ENCODE results near the gene RXRA. TPM values are rescaled to one million over a fixed set of nuclear protein-coding genes. Genes with fewer than 3 reads are reported as not detected.
A peak's percentile ranks its signal among the peaks of the same experiment; 100 is the strongest.

Gene RXRA
- total RNA-seq, 2 donors from 2014 or later = 68.2 to 72.0 TPM

DNA sequence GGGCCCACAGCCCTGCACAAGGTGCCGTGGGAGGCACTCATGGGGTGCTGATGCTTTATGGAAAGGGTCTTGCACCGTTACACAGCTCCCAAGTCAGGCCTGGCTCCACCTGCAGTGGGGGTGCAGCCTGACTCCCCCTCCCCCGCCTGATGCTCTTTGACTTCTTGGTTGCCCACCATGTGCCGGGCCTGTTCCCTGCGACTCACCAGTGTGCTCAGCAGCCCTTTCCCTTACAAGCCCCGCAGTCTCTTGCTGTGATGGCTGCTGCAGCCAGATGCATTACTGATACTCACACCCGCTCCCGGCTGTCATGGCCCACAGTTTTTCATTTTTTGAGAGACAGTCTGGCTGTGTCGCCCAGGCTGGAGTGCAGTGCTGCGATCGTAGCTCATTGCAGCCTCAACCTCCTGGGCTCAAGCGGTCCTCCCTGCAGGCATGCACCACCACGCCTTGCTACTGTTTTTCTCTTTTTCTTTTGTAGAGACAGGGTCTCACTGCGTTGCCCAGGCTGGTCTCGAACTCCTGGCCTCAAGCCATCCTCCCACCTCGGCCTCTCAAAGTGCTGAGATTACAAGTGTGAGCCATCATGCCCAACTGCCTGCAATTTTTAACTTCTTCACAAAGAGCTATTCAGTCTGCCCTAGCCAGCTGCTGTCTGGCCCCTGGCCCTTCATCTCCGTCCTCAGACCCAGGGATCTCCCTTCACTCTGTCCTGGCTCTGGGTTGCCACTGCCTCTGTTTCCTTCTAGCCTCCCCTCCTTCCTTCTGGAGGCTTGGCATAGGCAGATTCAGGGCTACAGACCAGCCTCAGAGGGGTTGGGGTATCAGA, 109.5 kb downstream of the RXRA start:
- Histone ChIP-seq H3K27me3 (no peaks in the 10 kb centered on the region), H3K9ac (ENCODE audit: low read depth in 2 of 2, low read length in 2 of 2) (peak overlapping the region in 1 of 2 donors; percentile 27), H3K4me3 (no peak overlapping the region), H3K36me3 (no peaks in the 10 kb centered on the region), H3K9me3 (no peaks in the 10 kb centered on the region), H3K27ac (peak overlapping the region; percentile 66), H3K4me1 (peaks cover 12% of the 10 kb centered on the region)
- DNase-seq = no peak
- intact Hi-C loops (cut with DNase I) = no loop called here
- no peak for TF ChIP-seq CTCF (IDR thresholded peaks at IDR 0.05)

DNA sequence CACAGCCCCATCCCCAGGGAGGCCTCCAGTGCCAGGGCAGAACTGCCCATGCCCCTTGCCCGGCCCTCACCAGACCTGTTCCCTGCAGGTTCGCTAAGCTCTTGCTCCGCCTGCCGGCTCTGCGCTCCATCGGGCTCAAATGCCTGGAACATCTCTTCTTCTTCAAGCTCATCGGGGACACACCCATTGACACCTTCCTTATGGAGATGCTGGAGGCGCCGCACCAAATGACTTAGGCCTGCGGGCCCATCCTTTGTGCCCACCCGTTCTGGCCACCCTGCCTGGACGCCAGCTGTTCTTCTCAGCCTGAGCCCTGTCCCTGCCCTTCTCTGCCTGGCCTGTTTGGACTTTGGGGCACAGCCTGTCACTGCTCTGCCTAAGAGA, 110.1 kb downstream of the RXRA start:
- H3K36me3 ChIP-seq = no peaks in the 10 kb centered on the region
- H3K9me3 ChIP-seq = no peaks in the 10 kb centered on the region
- intact Hi-C loops (cut with DNase I) = no loop called here
- DNase-seq = no peak
- no peak for TF ChIP-seq CTCF (IDR thresholded peaks at IDR 0.05)
- H3K27ac ChIP-seq = no peak overlapping the region
- H3K4me1 ChIP-seq = peaks cover 12% of the 10 kb centered on the region
- H3K27me3 ChIP-seq = no peaks in the 10 kb centered on the region
- H3K9ac ChIP-seq (ENCODE audit: low read depth in 2 of 2, low read length in 2 of 2) = peak overlapping the region in 1 of 2 donors; percentile 27
- no peak overlapping the region for H3K4me3 ChIP-seq

DNA sequence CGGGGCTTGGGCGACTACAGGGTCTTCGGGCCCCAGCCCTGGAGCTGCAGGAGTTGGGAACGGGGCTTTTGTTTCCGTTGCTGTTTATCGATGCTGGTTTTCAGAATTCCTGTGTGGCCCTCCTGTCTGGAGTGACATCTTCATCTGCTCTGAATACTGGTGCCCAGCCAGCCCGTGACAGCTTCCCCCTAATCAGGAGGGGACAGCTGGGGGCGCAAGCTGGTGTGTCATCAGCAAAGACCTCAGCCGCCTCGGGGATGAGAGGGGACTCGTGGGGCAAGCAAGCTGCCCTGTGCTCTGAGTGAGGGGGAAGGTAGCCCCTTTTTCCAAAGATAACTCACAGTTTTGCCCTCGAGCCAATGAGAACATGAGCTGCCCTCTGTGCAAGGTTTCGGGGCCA, 110.7 kb downstream of the RXRA start:
- TF ChIP-seq CTCF (IDR thresholded peaks at IDR 0.05) = no peak
- Histone ChIP-seq H3K4me1 (peaks cover 12% of the 10 kb centered on the region), H3K27me3 (no peaks in the 10 kb centered on the region), H3K9ac (ENCODE audit: low read depth in 2 of 2, low read length in 2 of 2) (no peak overlapping the region), H3K36me3 (no peaks in the 10 kb centered on the region), H3K4me3 (no peak overlapping the region), H3K9me3 (no peaks in the 10 kb centered on the region), H3K27ac (no peak overlapping the region)
- DNase-seq = no peak
- intact Hi-C loops (cut with DNase I) = no loop called here

DNA sequence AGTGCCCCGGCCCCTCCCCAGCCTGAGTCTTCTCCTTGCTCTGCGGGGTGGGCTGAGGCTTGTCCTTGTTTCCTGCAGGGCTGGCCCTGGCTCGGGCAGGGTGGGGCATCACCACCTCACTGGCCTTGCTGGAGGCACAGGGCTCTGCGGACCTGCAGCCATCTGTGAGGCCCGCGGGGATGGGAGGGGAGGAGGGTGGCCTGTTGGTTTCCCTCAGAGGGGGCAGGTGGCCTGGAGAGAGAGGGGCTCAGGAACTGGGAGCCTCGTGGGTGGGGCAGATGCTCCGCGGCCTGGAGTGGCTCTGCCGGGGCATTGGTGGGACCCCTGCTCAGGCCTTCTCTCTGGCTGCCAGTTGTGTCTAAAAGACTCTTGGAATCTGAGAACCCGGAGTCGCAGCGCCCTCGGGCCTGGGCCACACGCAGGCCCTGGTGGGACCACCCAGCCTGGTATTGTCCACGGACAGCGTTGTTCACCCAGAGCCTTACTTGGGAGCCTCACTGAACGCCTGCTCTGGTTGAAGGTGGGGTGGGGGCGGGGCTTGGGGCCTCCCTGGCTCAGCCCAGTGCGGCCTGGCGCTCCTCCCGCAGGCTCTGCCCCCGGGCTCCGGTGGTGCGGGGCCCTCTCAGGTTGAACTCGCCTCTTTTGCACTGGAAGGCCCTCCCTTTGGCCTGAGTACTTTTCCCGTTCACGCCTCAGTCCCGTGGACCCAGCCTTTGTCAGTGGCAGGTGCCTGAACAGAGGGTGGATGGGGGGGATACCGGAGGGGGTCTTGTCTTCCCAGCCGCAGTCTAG, 111.3 kb downstream of the RXRA start:
- no peak for DNase-seq
- intact Hi-C loops (cut with DNase I) = no loop called here
- Histone ChIP-seq H3K27ac (no peak overlapping the region), H3K9me3 (no peaks in the 10 kb centered on the region), H3K4me3 (no peak overlapping the region), H3K4me1 (peaks cover 12% of the 10 kb centered on the region), H3K36me3 (no peaks in the 10 kb centered on the region), H3K27me3 (no peaks in the 10 kb centered on the region), H3K9ac (ENCODE audit: low read depth in 2 of 2, low read length in 2 of 2) (no peak overlapping the region)
- TF ChIP-seq CTCF (IDR thresholded peaks at IDR 0.05) = no peak

DNA sequence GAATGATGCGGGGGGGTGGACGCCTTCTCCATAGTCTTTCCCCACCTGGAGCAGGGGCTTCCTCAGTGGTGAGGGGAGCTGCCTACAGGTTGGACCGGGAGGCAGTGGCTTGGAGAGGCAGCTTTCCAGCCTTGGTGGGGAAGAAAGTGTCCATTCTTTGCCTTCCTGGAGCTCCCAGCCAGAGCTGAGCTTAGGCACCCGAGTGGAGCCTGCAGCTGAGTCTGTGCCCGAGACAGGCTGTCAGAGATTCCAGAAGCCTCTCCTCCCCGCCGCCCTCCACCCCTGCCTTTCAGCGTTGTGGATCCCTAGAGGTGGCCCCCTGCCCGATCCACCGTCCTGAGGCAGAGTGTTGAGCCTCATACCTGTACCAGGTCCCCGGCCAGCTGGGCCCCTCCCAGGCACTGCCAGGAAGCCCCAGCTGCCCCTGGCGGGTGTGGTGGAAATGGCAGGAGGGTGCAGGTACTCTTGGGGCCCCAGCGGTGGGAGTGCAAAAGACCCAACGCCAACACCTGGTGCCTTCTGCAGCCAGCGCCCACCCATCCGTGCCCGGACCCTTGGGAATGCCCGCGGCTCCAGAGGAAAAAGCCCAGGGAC, 112.0 kb downstream of the RXRA start:
- no peak overlapping the region for H3K9ac ChIP-seq (ENCODE audit: low read depth in 2 of 2, low read length in 2 of 2)
- H3K36me3 ChIP-seq = no peaks in the 10 kb centered on the region
- no peak overlapping the region for H3K27ac ChIP-seq
- no peaks in the 10 kb centered on the region for H3K27me3 ChIP-seq
- H3K9me3 ChIP-seq = no peaks in the 10 kb centered on the region
- H3K4me1 ChIP-seq = peaks cover 12% of the 10 kb centered on the region
- no peak overlapping the region for H3K4me3 ChIP-seq
- intact Hi-C loops (cut with DNase I) = no loop called here
- DNase-seq = no peak
- TF ChIP-seq CTCF (IDR thresholded peaks at IDR 0.05) = no peak
